ENCODE results near the gene MAPKBP1.
"Not testable (repeated sequence)": the region's sequence is repeated elsewhere in the genome, so short reads cannot be mapped to it uniquely, and the experiment has no call there.

The MAPKBP1 gene

GRCh38 chr15:41821831-41822230 is 47.5 kb downstream of the MAPKBP1 start:
- Mint-ChIP-seq H3K27me3 (peaks cover 5% of the 10 kb centered on the region), H3K36me3 (ENCODE audit: low read depth) (peaks cover 99% of the 10 kb centered on the region), H3K4me3 (no peak overlapping the region), H3K4me1 (ENCODE audit: low read depth) (no peaks in the 10 kb centered on the region), H3K27ac (no peak overlapping the region), H3K9me3 (no peaks in the 10 kb centered on the region)
- intact Hi-C loops (cut with micrococcal nuclease): no loop called here

GRCh38 chr15:41822471-41822870 is 48.2 kb downstream of the MAPKBP1 start:
- H3K4me1 Mint-ChIP-seq (ENCODE audit: low read depth): peaks cover 2% of the 10 kb centered on the region
- H3K4me3 Mint-ChIP-seq: no peak overlapping the region
- H3K27me3 Mint-ChIP-seq: peaks cover 11% of the 10 kb centered on the region
- H3K36me3 Mint-ChIP-seq (ENCODE audit: low read depth): peaks cover 92% of the 10 kb centered on the region
- intact Hi-C loops (cut with micrococcal nuclease): no loop called here
- H3K27ac Mint-ChIP-seq: no peak overlapping the region
- H3K9me3 Mint-ChIP-seq: no peaks in the 10 kb centered on the region

GRCh38 chr15:41822957-41823356 is 48.7 kb downstream of the MAPKBP1 start:
- Mint-ChIP-seq H3K9me3 (no peaks in the 10 kb centered on the region), H3K36me3 (ENCODE audit: low read depth) (peaks cover 91% of the 10 kb centered on the region), H3K4me1 (ENCODE audit: low read depth) (peaks cover 5% of the 10 kb centered on the region), H3K4me3 (no peak overlapping the region), H3K27ac (no peak overlapping the region), H3K27me3 (peaks cover 14% of the 10 kb centered on the region)
- intact Hi-C loops (cut with micrococcal nuclease): no loop called here

GRCh38 chr15:41823502-41823901 is 49.2 kb downstream of the MAPKBP1 start:
- no peak overlapping the region for H3K27ac Mint-ChIP-seq
- intact Hi-C loops (cut with micrococcal nuclease): no loop called here
- peaks cover 14% of the 10 kb centered on the region for H3K27me3 Mint-ChIP-seq
- peaks cover 9% of the 10 kb centered on the region for H3K4me1 Mint-ChIP-seq (ENCODE audit: low read depth)
- peaks cover 91% of the 10 kb centered on the region for H3K36me3 Mint-ChIP-seq (ENCODE audit: low read depth)
- H3K9me3 Mint-ChIP-seq: no peaks in the 10 kb centered on the region
- no peak overlapping the region for H3K4me3 Mint-ChIP-seq

GRCh38 chr15:41824062-41824745 is 49.9 kb downstream of the MAPKBP1 start:
- Mint-ChIP-seq H3K4me1 (ENCODE audit: low read depth) (peaks cover 15% of the 10 kb centered on the region), H3K9me3 (no peaks in the 10 kb centered on the region), H3K36me3 (ENCODE audit: low read depth) (peaks cover 85% of the 10 kb centered on the region), H3K27ac (no peak overlapping the region), H3K4me3 (no peak overlapping the region), H3K27me3 (peaks cover 14% of the 10 kb centered on the region)
- intact Hi-C loops (cut with micrococcal nuclease): no loop called here

- H3K27ac Mint-ChIP-seq: no peak overlapping the region
- peaks cover 14% of the 10 kb centered on the region for H3K27me3 Mint-ChIP-seq
- intact Hi-C loops (cut with micrococcal nuclease): no loop called here
- H3K4me1 Mint-ChIP-seq (ENCODE audit: low read depth): peaks cover 15% of the 10 kb centered on the region
- no peak overlapping the region for H3K4me3 Mint-ChIP-seq
- no peaks in the 10 kb centered on the region for H3K9me3 Mint-ChIP-seq
- H3K36me3 Mint-ChIP-seq (ENCODE audit: low read depth): peaks cover 82% of the 10 kb centered on the region
Measured at GRCh38 chr15:41825145-41825544, 50.9 kb downstream of the MAPKBP1 start.

GRCh38 chr15:41825572-41826535 is 51.6 kb downstream of the MAPKBP1 start:
- peaks cover 14% of the 10 kb centered on the region for H3K27me3 Mint-ChIP-seq
- intact Hi-C loops (cut with micrococcal nuclease): no loop called here
- H3K27ac Mint-ChIP-seq: no peak overlapping the region
- peaks cover 15% of the 10 kb centered on the region for H3K4me1 Mint-ChIP-seq (ENCODE audit: low read depth)
- H3K4me3 Mint-ChIP-seq: no peak overlapping the region
- no peaks in the 10 kb centered on the region for H3K9me3 Mint-ChIP-seq
- H3K36me3 Mint-ChIP-seq (ENCODE audit: low read depth): peaks cover 82% of the 10 kb centered on the region

- H3K4me1 Mint-ChIP-seq (ENCODE audit: low read depth): peaks cover 15% of the 10 kb centered on the region
- peaks cover 82% of the 10 kb centered on the region for H3K36me3 Mint-ChIP-seq (ENCODE audit: low read depth)
- H3K27me3 Mint-ChIP-seq: peaks cover 14% of the 10 kb centered on the region
- peak overlapping the region; percentile 87 for H3K27ac Mint-ChIP-seq
- intact Hi-C loops (cut with micrococcal nuclease): loop anchor here (1.0 kb wide), 1 partner anchor 53 kb away; the partner anchor contains the start of gene MAPKBP1
- H3K9me3 Mint-ChIP-seq: no peaks in the 10 kb centered on the region
- H3K4me3 Mint-ChIP-seq: peak overlapping the region; percentile 82
Measured at GRCh38 chr15:41827290-41827879, 53.1 kb downstream of the MAPKBP1 start.

- intact Hi-C loops (cut with micrococcal nuclease): loop anchor here (1.0 to 2.0 kb wide), 2 partner anchors 54 to 77 kb away; partner anchors contain the start of gene MAPKBP1
- Mint-ChIP-seq H3K27ac (peak within 1 kb of the TSS; percentile 87), H3K4me1 (ENCODE audit: low read depth) (peaks cover 15% of the 10 kb centered on the region), H3K4me3 (peak within 1 kb of the TSS; percentile 82), H3K27me3 (peaks cover 14% of the 10 kb centered on the region), H3K36me3 (ENCODE audit: low read depth) (peaks cover 80% of the 10 kb centered on the region), H3K9me3 (no peaks in the 10 kb centered on the region)
Measured at GRCh38 chr15:41827880-41828806, 53.9 kb downstream of the MAPKBP1 start, which contains the start of gene JMJD7. TSS of gene JMJD7 (plus strand) at chr15:41828092. CDS start at chr15:41828125, 33 bp downstream.

GRCh38 chr15:41828807-41829141 is 54.5 kb downstream of the MAPKBP1 start:
- H3K9me3 Mint-ChIP-seq: no peaks in the 10 kb centered on the region
- intact Hi-C loops (cut with micrococcal nuclease): loop anchor here (2.0 kb wide), 1 partner anchor 76 kb away; no protein-coding TSS in a partner anchor
- peak overlapping the region; percentile 87 for H3K27ac Mint-ChIP-seq
- peaks cover 15% of the 10 kb centered on the region for H3K4me1 Mint-ChIP-seq (ENCODE audit: low read depth)
- peaks cover 74% of the 10 kb centered on the region for H3K36me3 Mint-ChIP-seq (ENCODE audit: low read depth)
- H3K4me3 Mint-ChIP-seq: peak overlapping the region; percentile 82
- peaks cover 14% of the 10 kb centered on the region for H3K27me3 Mint-ChIP-seq

GRCh38 chr15:41829959-41830646 is 55.8 kb downstream of the MAPKBP1 start:
- Mint-ChIP-seq H3K36me3 (ENCODE audit: low read depth) (peaks cover 71% of the 10 kb centered on the region), H3K4me3 (no peak overlapping the region), H3K27me3 (peaks cover 14% of the 10 kb centered on the region), H3K27ac (no peak overlapping the region), H3K4me1 (ENCODE audit: low read depth) (peaks cover 15% of the 10 kb centered on the region), H3K9me3 (no peaks in the 10 kb centered on the region)
- intact Hi-C loops (cut with micrococcal nuclease): loop anchor here (2.0 kb wide), 1 partner anchor 75 kb away; no protein-coding TSS in a partner anchor

GRCh38 chr15:41831291-41831690 is 57.0 kb downstream of the MAPKBP1 start:
- H3K4me3 Mint-ChIP-seq; H3K9me3 Mint-ChIP-seq; intact Hi-C loops (cut with micrococcal nuclease); H3K27ac Mint-ChIP-seq: not testable (repeated sequence)
- H3K27me3 Mint-ChIP-seq: peaks cover 14% of the 10 kb centered on the region
- peaks cover 15% of the 10 kb centered on the region for H3K4me1 Mint-ChIP-seq (ENCODE audit: low read depth)
- peaks cover 71% of the 10 kb centered on the region for H3K36me3 Mint-ChIP-seq (ENCODE audit: low read depth)

Measured in dendritic cell treated with granulocyte-macrophage colony-stimulating factor and Interleukin-4, amounts not matched to agents 40 ng/mL and 50 ng/mL, for 4 days (primary cell).